Stimulated activated CD4-positive, alpha-beta T cell treated with anti-CD3 and anti-CD28 coated beads, Interleukin-2, amount 100 ng/mL, for 24 hours (primary cell): ENCODE data around the gene AP3B1.

Source experiments
- DNase-seq, 2 donors: peaks; one replicate each; pipeline ENCODE4 v3.0.0-alpha.2; 2020

AP3B1 gene

GRCh38 chr5:77996943-77997342, 297.6 kb downstream of the AP3B1 start:
- no peak for DNase-seq

- no peak for DNase-seq
These were observed 298.6 kb downstream of the AP3B1 start for GRCh38 chr5:77995793-77996409.

GRCh38 chr5:77994943-77995342, 299.6 kb downstream of the AP3B1 start:
- no peak for DNase-seq

GRCh38 chr5:77993855-77994318, 300.6 kb downstream of the AP3B1 start:
- no peak for DNase-seq

- DNase-seq = no peak
These were observed 301.2 kb downstream of the AP3B1 start for GRCh38 chr5:77993141-77993854.

GRCh38 chr5:77991084-77991483, 303.4 kb downstream of the AP3B1 start:
- DNase-seq = no peak

- no peak for DNase-seq
These were observed 304.5 kb downstream of the AP3B1 start for GRCh38 chr5:77990020-77990419.

- no peak for DNase-seq
These were observed 306.5 kb downstream of the AP3B1 start for GRCh38 chr5:77987988-77988387.

GRCh38 chr5:77987331-77987730, 307.2 kb downstream of the AP3B1 start:
- no peak for DNase-seq

GRCh38 chr5:77986261-77986660, 308.2 kb downstream of the AP3B1 start:
- no peak for DNase-seq

- DNase-seq = no peak
These were observed 309.3 kb downstream of the AP3B1 start for GRCh38 chr5:77985247-77985646.

GRCh38 chr5:77984587-77984986, 309.9 kb downstream of the AP3B1 start:
- DNase-seq = no peak

GRCh38 chr5:77983482-77984199, 310.9 kb downstream of the AP3B1 start:
- no peak for DNase-seq

GRCh38 chr5:77981820-77982219, 312.7 kb downstream of the AP3B1 start:
- no peak for DNase-seq

GRCh38 chr5:77974576-77974975, 319.9 kb downstream of the AP3B1 start:
- no peak for DNase-seq

- no peak for DNase-seq
These were observed 321.3 kb downstream of the AP3B1 start for GRCh38 chr5:77973253-77973609.

- peak; percentile 26 to 37 for DNase-seq
These were observed 321.8 kb downstream of the AP3B1 start for GRCh38 chr5:77972469-77973252.

GRCh38 chr5:77971776-77972468, 322.6 kb downstream of the AP3B1 start:
- no peak for DNase-seq

- DNase-seq = no peak
These were observed 323.6 kb downstream of the AP3B1 start for GRCh38 chr5:77970891-77971290.

- DNase-seq = no peak
These were observed 330.7 kb downstream of the AP3B1 start for GRCh38 chr5:77963795-77964194.

GRCh38 chr5:77960863-77961396, 333.6 kb downstream of the AP3B1 start:
- no peak for DNase-seq

GRCh38 chr5:77960305-77960704, 334.2 kb downstream of the AP3B1 start:
- no peak for DNase-seq
